OCI-LY7 (cell line): ENCODE data around the gene MBD1.

Source experiments
- EZH2phosphoT487 ChIP-seq: fragments of 200-600 bp; sonication (generic); IDR thresholded peaks from 2 replicates; pipeline ENCODE4 v1.6.1; 2018; ENCODE audit warnings: low read depth, borderline replicate concordance, mild to moderate bottlenecking, mixed run types, antibody characterized with exemption, low read length, moderate library complexity, mixed read lengths
- TF ChIP-seq, protein P1 (sequence below): fragments of 200-600 bp; sonication (generic); conservative IDR thresholded peaks from 2 replicates; pipeline ENCODE4 v1.5.1; 2014; ENCODE audit warnings: mild to moderate bottlenecking, antibody characterized with exemption, low read length, moderate library complexity, mixed read lengths

DNA sequence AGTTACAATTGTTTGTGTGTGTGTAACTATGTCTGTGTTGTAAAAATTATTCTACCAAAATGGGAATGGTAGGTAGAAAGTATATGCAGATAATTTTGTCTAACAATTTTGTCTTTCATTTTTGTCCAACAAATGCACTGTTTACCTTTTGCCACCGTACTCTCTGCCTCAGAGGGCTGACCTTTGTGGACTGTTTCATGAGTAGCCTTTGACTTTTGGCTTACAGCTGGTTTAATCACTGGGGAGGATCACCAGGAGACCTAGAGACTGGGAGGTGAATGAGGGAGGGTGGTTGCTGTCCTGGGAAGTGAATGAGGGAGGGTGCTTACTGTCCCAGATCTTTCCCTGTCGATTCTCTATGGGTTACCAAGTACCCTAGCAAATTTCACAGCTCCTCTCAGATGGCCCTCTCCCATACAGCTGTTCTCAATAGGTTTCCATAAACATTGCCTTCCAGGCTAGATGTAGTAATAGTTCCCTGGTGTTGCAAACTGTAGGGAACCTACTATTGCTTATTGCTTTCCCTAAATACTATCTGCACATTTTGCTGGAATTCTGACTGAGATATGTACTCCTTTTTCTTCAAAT is 32.6 kb upstream of the MBD1 start:
- TF ChIP-seq, protein P1, sequence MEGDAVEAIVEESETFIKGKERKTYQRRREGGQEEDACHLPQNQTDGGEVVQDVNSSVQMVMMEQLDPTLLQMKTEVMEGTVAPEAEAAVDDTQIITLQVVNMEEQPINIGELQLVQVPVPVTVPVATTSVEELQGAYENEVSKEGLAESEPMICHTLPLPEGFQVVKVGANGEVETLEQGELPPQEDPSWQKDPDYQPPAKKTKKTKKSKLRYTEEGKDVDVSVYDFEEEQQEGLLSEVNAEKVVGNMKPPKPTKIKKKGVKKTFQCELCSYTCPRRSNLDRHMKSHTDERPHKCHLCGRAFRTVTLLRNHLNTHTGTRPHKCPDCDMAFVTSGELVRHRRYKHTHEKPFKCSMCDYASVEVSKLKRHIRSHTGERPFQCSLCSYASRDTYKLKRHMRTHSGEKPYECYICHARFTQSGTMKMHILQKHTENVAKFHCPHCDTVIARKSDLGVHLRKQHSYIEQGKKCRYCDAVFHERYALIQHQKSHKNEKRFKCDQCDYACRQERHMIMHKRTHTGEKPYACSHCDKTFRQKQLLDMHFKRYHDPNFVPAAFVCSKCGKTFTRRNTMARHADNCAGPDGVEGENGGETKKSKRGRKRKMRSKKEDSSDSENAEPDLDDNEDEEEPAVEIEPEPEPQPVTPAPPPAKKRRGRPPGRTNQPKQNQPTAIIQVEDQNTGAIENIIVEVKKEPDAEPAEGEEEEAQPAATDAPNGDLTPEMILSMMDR, result no peak
- no peak for TF ChIP-seq EZH2phosphoT487
